Stimulated activated CD4-positive, alpha-beta T cell treated with anti-CD3 and anti-CD28 coated beads, Interleukin-15, amount 100 ng/mL, for 48 hours (primary cell): ENCODE results near the gene RGS7.
"Not testable (repeated sequence)": the region's sequence is repeated elsewhere in the genome, so short reads cannot be mapped to it uniquely, and the experiment has no call there.

ENCODE experiments used
- DNase-seq, 2 donors: peaks; one replicate each; pipeline ENCODE4 v3.0.0-alpha.2; 2020; ENCODE audit warnings: low read depth in 2 of 2

The RGS7 gene

GRCh38 chr1:241212628-241213027, 144.4 kb downstream of the RGS7 start:
- no peak for DNase-seq

- no peak for DNase-seq
Measured at GRCh38 chr1:241208910-241209379, 148.1 kb downstream of the RGS7 start.

- no peak for DNase-seq
Measured at GRCh38 chr1:241203817-241204216, 153.2 kb downstream of the RGS7 start.

GRCh38 chr1:241202401-241202800, 154.6 kb downstream of the RGS7 start:
- DNase-seq = no peak

- no peak for DNase-seq
Measured at GRCh38 chr1:241186716-241187115, 170.3 kb downstream of the RGS7 start.

- DNase-seq = no peak
Measured at GRCh38 chr1:241181971-241182370, 175.0 kb downstream of the RGS7 start.

GRCh38 chr1:241181471-241181870, 175.5 kb downstream of the RGS7 start:
- no peak for DNase-seq

GRCh38 chr1:241180569-241180968, 176.4 kb downstream of the RGS7 start:
- DNase-seq = no peak

GRCh38 chr1:241177660-241178059, 179.3 kb downstream of the RGS7 start:
- DNase-seq = no peak

GRCh38 chr1:241172486-241172885, 184.5 kb downstream of the RGS7 start:
- no peak for DNase-seq

GRCh38 chr1:241171991-241172390, 185.0 kb downstream of the RGS7 start:
- DNase-seq = no peak

- DNase-seq = no peak
Measured at GRCh38 chr1:241167121-241167630, 189.8 kb downstream of the RGS7 start.

GRCh38 chr1:241166625-241167024, 190.4 kb downstream of the RGS7 start:
- no peak for DNase-seq

- DNase-seq = not testable (repeated sequence)
Measured at GRCh38 chr1:241165256-241165655, 191.7 kb downstream of the RGS7 start.

GRCh38 chr1:241163363-241163762, 193.6 kb downstream of the RGS7 start:
- no peak for DNase-seq

GRCh38 chr1:241161188-241161689, 195.8 kb downstream of the RGS7 start:
- no peak for DNase-seq

GRCh38 chr1:241157435-241157834, 199.6 kb downstream of the RGS7 start:
- no peak for DNase-seq

GRCh38 chr1:241156231-241156965, 200.6 kb downstream of the RGS7 start:
- DNase-seq = no peak

GRCh38 chr1:241145881-241146280, 211.1 kb downstream of the RGS7 start:
- DNase-seq = no peak

- DNase-seq = no peak
Measured at GRCh38 chr1:241143765-241144442, 213.1 kb downstream of the RGS7 start.

- DNase-seq = no peak
Measured at GRCh38 chr1:241142493-241142892, 214.5 kb downstream of the RGS7 start.

GRCh38 chr1:241141646-241142045, 215.4 kb downstream of the RGS7 start:
- DNase-seq = not testable (repeated sequence)

- DNase-seq = no peak
Measured at GRCh38 chr1:241140670-241141069, 216.3 kb downstream of the RGS7 start.
